Mononuclear cell (primary cell): ENCODE measurements around the gene TBC1D12. TPM values are rescaled to one million over a fixed set of nuclear protein-coding genes. Genes with fewer than 3 reads are reported as not detected.
"Not testable (repeated sequence)": the region's sequence is repeated elsewhere in the genome, so short reads cannot be mapped to it uniquely, and the experiment has no call there.

Experiments used
- H3K27me3 ChIP-seq: 2 replicates; pipeline ENCODE4 v1.6.0; 2011; ENCODE audit warnings: low read length, control low read depth; ENCODE audit not compliant: insufficient read depth
- H3K4me1 ChIP-seq: 2 replicates; pipeline ENCODE4 v1.5.1; 2011; ENCODE audit warnings: mild to moderate bottlenecking, low read length, control low read depth; ENCODE audit not compliant: insufficient read depth
- H3K4me3 ChIP-seq: 2 replicates; pipeline ENCODE4 v1.5.1; 2011; ENCODE audit warnings: mild to moderate bottlenecking, low read length, moderate library complexity
- H3K9me3 ChIP-seq: 2 replicates; pipeline ENCODE4 v1.5.1; 2011; ENCODE audit warnings: low read depth, mild to moderate bottlenecking, control low read depth, low read length
- total RNA-seq: library from RNA; depleted of rRNA; stranded (reverse); fragments of >200 nt; gene quantifications from one replicate; pipeline ENCODE4 v1.2.3, GENCODE V29; 2012

The TBC1D12 gene
- 18.2 TPM for total RNA-seq

DNA sequence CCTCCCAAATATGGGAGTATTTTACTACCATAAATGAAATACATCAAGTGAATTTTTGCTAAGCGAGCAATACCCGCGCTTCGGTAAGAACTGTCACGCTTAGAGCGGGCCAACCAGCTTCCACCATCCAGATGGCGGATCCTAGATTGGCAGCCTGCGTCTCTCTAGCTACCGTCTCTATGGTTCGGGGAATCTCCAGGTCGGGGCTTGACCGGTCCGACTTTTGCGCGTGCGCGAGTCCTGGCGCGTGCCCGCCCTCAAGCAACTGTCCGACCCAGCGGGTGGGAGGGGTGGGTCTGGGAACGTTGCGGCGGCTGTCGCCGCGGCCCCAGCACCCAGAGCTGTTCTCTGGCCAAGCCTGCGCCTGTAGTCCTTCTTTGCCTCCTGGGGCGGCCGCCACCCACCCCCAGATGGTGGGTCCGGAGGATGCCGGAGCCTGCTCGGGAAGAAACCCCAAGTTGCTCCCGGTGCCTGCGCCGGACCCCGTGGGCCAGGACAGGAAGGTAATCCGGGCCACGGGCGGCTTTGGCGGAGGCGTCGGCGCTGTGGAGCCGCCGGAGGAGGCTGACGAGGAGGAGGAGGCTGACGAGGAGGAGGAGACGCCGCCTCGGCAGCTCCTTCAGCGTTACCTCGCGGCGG lies at the start of gene TBC1D12:
Gene TBC1D12, plus strand, starts transcription at position 338 of the 639 bp plus-strand sequence. Its CDS starts 73 bp downstream, at position 411.
- Histone ChIP-seq H3K27me3 (peaks cover 42% of the 10 kb centered on the region), H3K4me1 (peaks cover 15% of the 10 kb centered on the region), H3K9me3 (no peaks in the 10 kb centered on the region), H3K4me3 (peak within 1 kb of the TSS; percentile 50)

DNA sequence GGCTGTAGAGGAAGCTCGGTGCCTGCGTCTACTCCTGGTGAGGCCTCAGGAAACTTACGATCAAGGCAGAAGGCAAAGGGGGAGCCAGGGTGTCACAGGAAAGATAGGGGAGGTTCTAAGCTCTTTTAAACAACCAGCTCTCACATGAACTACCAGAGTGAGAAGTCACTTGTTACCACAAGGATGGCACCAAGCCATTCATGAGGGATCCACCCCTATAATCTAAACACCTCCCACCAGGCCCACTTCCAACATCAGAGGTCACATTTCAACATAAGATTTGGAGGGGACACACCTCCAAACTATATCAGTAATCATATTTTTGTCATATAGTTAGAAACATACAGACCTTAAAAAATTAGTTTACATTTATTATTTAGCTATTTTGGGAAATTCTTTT lies 49.0 kb upstream of the TBC1D12 start:
- H3K4me3 ChIP-seq, result no peak overlapping the region
- H3K27me3 ChIP-seq, result no peaks in the 10 kb centered on the region
- H3K4me1 ChIP-seq, result peaks cover 2% of the 10 kb centered on the region
- no peaks in the 10 kb centered on the region for H3K9me3 ChIP-seq

DNA sequence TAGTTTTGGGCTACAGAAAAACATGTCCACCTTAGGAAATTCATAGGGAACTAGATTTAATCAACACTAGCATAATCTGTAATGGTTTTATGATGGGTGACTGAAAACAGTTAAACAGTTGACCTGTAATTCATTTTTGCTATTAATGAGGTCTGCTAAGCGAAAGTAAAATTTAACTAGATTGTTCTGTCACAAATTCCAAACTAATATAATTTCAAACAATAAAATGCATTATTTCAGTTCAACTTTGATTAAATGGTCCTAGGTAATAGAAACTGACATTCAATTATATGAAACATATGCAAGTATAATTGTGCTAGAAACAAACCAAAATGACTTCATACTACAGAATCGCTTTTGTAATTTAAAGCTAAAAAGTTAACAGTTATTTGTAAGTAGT lies 46.5 kb upstream of the TBC1D12 start:
- Histone ChIP-seq H3K27me3 (no peaks in the 10 kb centered on the region), H3K4me1 (peaks cover 7% of the 10 kb centered on the region), H3K4me3 (no peak overlapping the region), H3K9me3 (no peaks in the 10 kb centered on the region)

DNA sequence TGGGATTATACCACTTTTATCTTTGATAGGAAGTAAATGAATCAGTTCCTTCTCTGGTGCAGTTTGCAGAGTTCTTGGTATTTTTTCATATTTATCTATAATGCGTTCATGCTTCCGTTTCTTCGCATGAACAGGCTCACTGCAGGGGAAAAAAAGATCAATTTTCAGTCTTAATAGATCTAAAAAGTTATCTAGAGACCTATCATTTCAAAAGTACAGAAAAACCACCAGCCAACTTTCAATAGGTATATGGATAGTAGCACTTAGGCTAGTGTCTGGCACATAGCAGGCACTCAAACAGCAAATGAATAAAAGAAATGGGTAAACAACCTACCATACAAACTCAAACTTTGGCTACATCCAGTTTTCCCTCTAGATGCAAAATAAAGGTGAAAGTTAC lies 45.1 kb upstream of the TBC1D12 start:
- Histone ChIP-seq H3K4me3 (no peak overlapping the region), H3K9me3 (no peaks in the 10 kb centered on the region), H3K27me3 (no peaks in the 10 kb centered on the region), H3K4me1 (peaks cover 18% of the 10 kb centered on the region)

DNA sequence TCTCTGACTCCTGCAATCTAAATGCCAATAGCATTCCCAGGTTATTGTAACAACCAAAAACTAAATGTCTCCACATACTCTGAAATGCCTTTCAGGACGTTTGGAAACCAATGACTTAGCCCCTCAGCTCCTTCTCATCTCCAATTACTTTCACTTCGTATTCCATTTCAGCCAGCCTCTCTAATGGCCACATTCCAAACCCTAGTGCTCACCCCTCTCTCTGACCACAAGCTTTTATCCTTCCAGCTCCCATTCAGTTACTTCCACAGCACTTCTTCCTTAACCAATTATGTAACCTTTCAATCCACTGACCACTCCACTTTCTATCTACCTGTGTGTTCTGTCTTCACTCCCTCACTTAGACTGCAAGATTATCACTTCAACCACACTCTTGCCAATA lies 43.9 kb upstream of the TBC1D12 start:
- Histone ChIP-seq H3K4me3 (no peak overlapping the region), H3K27me3 (no peaks in the 10 kb centered on the region), H3K9me3 (no peaks in the 10 kb centered on the region), H3K4me1 (peaks cover 26% of the 10 kb centered on the region)

DNA sequence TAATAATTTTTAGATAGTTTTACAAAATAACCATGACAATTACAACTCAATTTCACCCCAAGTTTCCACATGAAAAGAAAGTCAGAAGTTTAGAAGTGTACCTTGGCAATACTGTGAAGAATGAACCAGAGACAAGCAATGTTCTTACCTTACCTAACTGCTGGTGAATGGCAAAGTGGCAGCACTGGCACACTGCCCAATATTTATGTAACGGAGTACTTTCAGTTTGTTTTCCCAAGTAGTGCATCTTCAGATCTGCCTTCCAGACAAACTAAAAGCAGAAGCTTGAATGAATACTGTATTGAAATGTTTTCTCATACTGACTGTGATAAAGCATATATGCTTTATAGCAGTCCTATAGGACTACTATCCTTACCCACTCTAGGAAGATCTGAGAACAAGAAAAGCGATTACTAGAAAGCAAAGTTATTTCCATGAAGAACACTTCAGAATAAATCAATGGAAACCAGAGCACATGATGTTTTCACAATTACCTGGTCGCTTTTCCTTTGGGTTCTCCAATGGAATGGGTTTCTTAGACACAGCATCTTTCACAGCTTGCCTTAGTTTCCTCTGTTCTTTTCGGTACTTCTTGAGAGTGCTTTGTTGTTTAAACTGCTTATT lies 41.1 kb upstream of the TBC1D12 start:
- H3K9me3 ChIP-seq, result no peaks in the 10 kb centered on the region
- peaks cover 26% of the 10 kb centered on the region for H3K4me1 ChIP-seq
- H3K27me3 ChIP-seq, result peaks cover 3% of the 10 kb centered on the region
- no peak overlapping the region for H3K4me3 ChIP-seq

DNA sequence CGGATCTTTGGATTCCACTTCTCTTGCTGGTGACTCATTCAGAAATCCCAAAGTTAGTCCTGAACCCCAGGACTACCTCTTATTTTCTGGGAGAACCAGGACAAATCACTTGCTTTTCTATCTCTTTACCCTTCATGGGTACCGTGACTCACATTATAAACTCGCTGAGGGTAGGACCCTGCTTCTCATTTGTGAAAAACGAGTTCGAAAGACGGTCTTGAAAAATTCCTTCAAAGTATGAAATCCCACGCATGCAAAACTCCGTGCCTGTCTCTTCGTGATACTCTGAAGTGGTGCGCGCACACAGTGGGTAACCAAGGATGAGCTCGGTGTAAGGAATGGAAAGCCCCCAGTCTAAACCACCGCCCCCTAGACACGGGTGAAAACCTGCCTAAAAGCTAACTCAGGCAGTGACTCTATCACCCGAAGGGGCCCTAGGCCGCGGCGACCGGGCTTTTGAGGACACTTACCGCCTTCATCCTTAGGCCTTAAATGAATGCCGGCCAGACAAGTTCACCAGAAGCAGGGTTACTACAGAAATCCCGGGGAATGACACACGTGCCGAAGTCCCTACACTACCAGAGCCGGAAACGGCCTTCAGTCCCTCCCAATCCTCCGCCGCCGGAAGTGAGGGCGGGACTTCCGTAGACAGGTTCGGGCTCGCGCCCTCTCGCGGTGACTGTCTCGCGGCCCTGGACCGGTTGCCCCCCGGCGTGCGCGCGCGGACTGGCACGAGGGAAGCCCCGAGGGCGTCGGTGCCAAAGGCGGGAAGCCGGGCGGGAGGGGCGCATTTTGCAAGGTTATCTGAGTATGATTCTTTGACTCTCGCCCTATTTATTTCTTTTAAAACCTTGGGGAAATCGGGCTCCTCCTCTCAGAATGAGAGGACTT lies 39.7 kb upstream of the TBC1D12 start, which contains the start of gene NOC3L:
Gene NOC3L, minus strand, starts transcription at position 580 of the 891 bp plus-strand sequence. Its CDS starts 101 bp downstream, at position 479.
- peaks cover 3% of the 10 kb centered on the region for H3K27me3 ChIP-seq
- no peaks in the 10 kb centered on the region for H3K9me3 ChIP-seq
- peaks cover 26% of the 10 kb centered on the region for H3K4me1 ChIP-seq
- H3K4me3 ChIP-seq, result peak within 1 kb of the TSS; percentile 60

DNA sequence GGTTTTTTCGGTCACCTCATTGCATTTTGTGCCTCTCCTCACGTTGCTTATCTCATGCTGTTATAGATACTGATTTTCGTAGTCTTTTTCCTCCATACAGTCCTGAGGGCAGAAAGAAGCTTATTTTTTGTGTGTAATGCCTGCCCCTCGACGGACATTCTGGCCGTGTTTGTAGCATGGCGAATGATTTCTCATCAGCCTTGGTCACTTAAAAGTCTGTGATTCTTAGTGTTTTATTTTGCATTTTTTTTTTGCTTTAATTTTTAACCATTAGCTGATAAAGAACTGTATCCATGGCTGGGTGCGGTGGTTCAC lies 39.1 kb upstream of the TBC1D12 start:
- peak overlapping the region; percentile 60 for H3K4me3 ChIP-seq
- H3K27me3 ChIP-seq, result peaks cover 3% of the 10 kb centered on the region
- H3K4me1 ChIP-seq, result peaks cover 26% of the 10 kb centered on the region
- H3K9me3 ChIP-seq, result no peaks in the 10 kb centered on the region

DNA sequence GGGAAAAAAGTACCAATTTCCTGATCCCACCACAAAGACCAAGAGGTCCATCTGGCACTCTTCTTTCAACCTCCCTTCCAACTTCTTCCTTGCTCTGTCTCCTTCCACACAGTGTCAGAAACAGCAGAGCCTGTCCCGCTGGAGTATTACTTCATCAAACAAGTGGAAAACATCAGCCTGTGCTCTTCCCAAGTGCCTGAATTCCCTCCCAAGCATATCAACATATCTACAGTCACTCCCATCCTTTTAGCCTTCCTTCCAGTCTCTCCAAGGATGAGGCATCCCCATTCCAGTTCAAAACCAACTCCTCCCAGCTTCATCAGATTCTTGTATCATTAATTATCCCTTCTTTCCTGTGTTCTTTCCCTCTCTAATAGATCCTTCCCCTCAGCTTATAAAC lies 37.9 kb upstream of the TBC1D12 start:
- Histone ChIP-seq H3K9me3 (no peaks in the 10 kb centered on the region), H3K4me1 (peaks cover 22% of the 10 kb centered on the region), H3K27me3 (peaks cover 3% of the 10 kb centered on the region), H3K4me3 (no peak overlapping the region)

DNA sequence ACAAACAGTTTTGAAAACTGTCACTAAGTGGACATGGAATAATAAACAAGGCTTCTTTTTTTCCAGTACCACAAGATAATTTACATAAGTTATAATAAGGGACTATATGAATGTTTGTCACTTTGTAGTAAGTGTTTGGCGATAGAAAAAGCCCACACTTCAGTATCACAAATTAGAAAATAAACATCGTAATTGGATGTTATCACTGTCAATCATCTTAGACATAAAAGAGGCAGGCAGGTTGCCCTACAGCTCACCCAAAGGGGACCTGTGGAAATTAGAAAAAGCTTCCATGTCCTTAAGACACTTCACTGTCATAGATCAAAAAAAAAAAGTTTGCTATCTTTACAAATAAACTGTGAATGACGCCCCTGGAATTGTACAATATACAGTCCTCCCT lies 36.0 kb upstream of the TBC1D12 start:
- H3K4me3 ChIP-seq, result no peak overlapping the region
- peaks cover 16% of the 10 kb centered on the region for H3K4me1 ChIP-seq
- no peaks in the 10 kb centered on the region for H3K9me3 ChIP-seq
- H3K27me3 ChIP-seq, result peaks cover 3% of the 10 kb centered on the region

DNA sequence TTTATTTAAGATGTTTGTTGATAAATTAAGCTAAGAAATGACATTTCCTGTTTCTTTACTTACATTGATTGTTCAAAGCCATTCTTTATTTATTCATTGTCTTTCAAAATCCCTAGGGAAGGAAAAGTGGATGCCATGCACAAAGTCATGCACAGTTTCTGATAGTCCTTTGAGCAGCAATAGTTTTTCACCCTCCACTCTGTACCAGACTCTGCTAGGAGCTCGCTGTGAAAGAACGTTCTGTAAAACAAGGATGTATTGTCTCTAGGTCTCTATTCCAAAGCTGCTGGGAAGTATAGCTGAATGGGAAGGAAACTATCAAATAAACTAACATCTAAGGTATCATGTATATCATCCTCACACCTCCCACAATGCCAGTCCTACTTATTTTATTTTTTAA lies 31.8 kb upstream of the TBC1D12 start:
- H3K4me1 ChIP-seq, result no peaks in the 10 kb centered on the region
- H3K4me3 ChIP-seq, result no peak overlapping the region
- H3K9me3 ChIP-seq, result no peaks in the 10 kb centered on the region
- H3K27me3 ChIP-seq, result peaks cover 4% of the 10 kb centered on the region

DNA sequence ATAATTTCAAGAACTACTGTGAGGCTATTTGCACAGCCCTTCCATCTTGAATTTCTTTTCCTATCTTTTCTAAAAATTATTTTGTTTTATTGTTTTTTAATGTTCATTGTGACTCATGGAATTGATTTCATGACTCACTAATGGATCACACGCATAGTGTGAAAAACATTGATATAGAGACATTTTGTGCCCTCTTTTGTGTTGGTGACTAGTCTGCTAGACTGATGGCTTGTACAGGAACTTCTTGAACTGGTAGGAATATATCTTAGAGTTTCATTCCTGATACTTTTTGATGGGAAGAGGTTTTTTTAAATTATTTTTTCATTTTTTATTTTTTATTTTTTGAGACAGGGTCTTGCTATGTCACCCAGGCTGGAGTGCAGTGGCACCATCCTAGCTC lies 27.0 kb upstream of the TBC1D12 start:
- Histone ChIP-seq H3K4me3 (no peak overlapping the region), H3K27me3 (peaks cover 18% of the 10 kb centered on the region), H3K4me1 (no peaks in the 10 kb centered on the region), H3K9me3 (no peaks in the 10 kb centered on the region)

DNA sequence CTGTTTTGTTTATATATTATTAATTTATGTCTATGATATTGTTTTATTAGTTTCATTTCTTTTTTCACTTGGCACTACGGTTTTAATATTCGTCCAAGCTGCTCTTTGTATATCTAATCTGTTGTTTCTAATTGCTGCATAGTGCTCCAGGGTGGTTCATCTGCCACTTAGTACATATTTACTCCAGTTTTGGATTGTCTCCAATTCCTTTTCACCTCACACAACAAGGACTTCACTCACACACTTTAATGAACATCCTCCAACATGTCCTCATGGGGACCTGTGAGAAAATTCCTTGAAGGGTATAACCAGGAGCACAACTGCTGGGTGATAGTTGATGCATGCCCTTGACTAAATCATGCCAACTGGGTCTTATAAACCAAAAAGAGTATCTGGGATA lies 25.5 kb upstream of the TBC1D12 start:
- peaks cover 18% of the 10 kb centered on the region for H3K27me3 ChIP-seq
- H3K9me3 ChIP-seq, result no peaks in the 10 kb centered on the region
- no peaks in the 10 kb centered on the region for H3K4me1 ChIP-seq
- no peak overlapping the region for H3K4me3 ChIP-seq

DNA sequence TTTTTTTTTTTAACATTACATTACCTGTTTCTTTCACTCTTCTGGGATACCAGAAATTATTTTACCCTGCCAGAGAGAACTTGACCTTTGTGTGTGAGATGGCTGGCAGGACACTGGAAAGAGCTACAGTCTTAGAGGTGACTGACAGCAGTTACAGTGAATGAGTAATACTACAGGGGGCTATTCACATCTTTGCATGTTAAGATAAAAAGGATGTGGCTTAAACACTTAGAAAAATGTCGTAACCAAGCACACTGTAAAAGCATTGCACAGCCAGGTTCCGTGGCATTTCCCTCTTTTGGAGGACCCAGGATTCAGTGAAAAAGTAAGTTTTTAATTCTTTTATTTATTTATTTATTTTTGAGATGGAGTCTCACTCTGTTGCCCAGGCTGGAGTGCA lies 18.8 kb upstream of the TBC1D12 start:
- Histone ChIP-seq H3K4me3 (no peak overlapping the region), H3K9me3 (no peaks in the 10 kb centered on the region), H3K27me3 (peaks cover 6% of the 10 kb centered on the region), H3K4me1 (no peaks in the 10 kb centered on the region)

DNA sequence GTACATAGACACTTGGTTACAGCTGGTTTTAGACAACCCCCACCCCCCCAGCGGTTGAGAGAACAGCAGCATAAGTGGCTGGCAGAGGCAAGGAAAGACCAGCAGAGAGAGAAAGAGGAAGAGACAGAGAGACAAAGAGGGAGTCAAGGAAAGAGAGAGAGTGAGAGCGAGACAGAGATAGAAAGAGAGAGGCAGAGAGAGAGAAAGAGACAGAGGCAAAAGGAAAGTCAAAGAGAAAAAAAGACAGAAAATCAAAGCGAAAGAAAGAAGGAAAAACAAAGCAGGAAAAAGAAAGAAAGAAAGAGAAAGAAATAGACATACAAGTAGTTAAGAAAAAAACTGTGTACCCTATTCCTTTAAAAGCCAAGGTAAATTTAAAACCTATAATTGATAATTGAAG lies 16.6 kb upstream of the TBC1D12 start:
- H3K4me1 ChIP-seq, H3K27me3 ChIP-seq, H3K9me3 ChIP-seq, H3K4me3 ChIP-seq: not testable (repeated sequence)
